ENCODE data around the gene ZNF714.

The ZNF714 gene

GRCh38 chr19:21082011-21082975 lies at the start of gene ZNF714:
Gene ZNF714 (plus strand): TSS chr19:21082203. CDS start chr19:21098269, 16,066 bp downstream.
- DNase-seq = peak; percentile 90

DNA sequence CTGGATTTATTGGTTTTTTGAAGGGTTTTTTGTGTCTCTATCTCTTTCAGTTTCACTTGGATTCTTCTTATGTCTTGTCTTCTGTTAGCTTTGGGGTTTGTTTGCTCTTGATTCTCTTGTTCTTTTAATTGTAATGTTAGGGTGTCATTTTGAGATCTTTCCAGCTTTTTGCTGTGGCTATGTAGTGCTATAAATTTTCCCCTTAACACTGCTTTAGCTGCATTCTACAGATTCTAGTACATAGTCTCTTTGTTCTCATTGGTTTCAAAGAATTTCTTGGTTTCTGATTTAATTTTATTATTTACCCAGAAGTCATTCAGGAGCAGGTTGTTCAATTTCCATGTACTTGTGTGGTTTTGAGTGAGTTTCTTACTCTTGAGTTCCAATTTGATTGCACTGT lies 37.0 kb upstream of the ZNF714 start:
- no peak for DNase-seq

DNA sequence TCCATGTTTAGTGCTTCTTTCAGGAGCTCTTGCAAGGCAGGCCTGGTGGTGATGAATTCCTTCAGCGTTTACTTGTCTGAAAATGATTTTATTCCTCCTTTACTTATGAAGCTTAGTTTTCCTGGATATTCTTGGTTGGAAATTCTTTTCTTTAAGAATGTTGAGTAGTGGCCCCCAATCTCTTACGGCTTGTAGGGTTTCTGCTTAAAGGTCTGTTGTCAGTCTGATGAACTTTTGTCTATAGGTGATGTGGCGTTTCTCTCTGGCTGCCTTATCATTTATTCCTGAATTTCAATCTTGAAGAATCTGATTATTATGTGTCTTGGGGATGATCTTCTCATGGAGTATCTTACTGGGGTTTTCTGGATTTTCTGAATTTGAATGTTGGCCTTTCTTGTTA lies 35.5 kb upstream of the ZNF714 start:
- DNase-seq = no peak

GRCh38 chr19:21047716-21048115 lies 34.3 kb upstream of the ZNF714 start:
- no peak for DNase-seq

- DNase-seq = no peak
These were observed 29.1 kb upstream of the ZNF714 start for GRCh38 chr19:21052902-21053301.

DNA sequence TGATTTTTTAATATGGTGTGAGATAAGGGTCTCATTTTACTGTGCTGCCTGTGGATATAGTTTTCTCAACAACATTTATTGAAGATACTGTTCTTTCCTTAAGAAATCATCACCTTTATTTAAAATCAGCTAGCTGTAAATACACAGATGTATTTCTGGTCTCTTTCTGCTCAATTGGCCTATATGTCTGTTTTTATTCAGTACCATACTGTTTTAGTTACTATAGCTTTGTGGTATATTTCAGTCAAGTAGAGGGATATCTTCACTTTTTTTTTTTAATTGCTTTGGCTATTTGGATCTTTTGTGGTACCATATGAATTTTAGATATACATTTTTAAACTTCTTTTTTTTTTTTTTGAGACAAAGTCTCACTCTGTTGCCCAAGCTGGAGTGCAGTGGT lies 16.7 kb upstream of the ZNF714 start:
- DNase-seq = no peak

DNA sequence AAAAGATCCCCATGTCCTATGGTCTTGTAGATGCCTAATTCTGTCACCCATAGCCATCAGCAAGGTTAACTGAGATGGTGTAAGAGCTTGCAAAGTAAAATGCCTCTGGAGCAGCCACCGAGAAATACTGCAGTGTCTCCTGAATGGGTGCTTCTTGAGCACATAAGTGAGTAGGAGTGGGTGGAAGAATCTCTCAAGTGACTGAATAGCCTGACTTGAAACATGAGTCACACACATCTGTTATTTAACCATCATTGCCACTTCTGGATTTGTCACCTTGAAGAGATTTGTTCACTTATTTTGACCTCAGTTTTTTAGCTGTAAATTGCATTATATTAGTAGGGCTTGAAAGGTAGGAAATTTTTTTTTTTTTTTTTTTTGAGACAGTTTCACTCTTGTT lies 2.3 kb downstream of the ZNF714 start:
- DNase-seq = peak; percentile 40

GRCh38 chr19:21087871-21088270 lies 5.9 kb downstream of the ZNF714 start:
- no peak for DNase-seq

DNA sequence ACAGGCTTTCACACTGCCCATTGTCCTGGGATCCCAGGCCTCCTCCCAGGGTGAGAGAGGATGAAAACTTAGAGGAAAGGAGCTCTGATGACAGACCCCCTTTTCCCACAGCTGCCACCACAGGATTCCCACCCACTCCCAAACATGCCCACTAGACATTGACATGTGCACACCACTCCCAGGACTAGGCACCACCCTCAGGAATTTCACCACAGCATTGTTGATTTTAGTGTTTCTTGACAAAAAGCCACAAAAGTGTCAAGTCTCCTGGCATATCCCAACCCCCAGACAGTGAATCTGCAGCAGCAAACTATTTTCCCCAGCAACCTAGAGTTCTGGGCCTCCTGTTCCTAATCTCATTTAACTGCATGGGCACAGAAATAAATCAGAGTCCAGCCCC lies 10.1 kb downstream of the ZNF714 start:
- DNase-seq = no peak

DNA sequence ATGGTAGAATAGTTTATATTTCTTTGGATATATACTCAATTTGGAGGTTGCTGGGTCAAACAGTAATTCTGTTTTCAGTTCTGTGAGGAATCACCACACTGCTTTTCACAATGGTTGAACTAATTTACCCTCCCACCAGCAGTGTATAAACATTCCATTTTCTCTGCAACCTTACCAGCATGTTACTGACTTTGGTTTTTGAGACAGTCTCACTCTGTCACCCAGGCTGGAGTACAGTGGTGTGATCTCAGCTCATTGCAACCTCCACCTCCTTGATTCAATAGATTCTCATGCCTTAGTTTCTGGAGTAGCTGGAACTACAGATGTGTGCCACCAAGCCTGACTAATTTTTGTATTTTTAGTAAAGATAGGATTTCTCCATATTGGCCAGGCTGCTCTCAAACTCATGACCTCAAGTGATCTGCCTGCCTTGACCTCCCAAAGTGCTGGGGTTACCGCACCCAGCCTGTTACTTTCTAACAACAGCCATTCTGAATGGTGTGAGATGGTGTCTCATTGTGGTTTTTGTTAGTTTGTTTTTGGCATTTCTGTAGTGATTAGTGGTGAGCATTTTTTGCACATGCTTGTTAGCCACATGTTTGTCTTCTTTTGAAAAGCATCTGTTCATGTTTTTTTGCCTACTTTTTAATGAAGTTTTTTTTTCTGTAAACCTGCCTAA lies 12.5 kb downstream of the ZNF714 start:
- DNase-seq = no peak

GRCh38 chr19:21098291-21098690 lies 16.3 kb downstream of the ZNF714 start:
- DNase-seq = no peak

DNA sequence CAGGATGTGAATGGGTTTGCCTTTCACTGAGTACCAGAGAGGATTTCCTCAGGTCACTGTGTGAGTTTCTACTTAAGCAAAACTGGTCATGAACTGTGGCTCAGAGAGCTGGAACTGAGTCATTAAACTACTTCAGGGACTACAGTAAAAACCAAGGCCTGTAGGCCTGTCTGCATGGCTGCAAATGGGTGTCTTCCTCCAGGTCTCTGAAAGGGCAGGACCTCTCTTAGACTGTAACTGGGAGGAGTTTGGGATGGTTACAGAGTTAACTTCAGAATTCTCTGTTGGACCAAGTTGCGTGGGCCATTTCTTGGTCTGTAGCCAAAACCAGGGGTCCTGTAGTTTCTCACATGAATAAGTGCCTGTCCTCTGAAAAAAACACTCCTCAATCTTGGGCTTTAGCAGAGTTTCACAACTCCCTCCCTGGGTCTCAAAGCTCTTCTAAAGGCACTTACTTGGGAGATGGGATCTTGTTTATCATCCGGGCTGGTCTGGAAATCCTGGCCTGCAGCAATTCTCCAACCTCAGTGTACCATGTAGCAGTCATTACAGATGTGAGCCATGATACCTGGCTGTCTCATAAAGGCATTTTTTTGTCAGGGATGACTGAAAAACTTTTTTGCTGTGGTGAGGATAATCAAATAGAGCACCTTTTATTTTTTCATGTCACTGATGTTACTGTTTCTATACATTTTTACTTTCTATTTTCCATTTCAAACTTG lies 19.7 kb downstream of the ZNF714 start:
- no peak for DNase-seq

- no peak for DNase-seq
These were observed 27.1 kb downstream of the ZNF714 start for GRCh38 chr19:21109116-21109515.

- DNase-seq = no peak
These were observed 28.2 kb downstream of the ZNF714 start for GRCh38 chr19:21110183-21110582.

DNA sequence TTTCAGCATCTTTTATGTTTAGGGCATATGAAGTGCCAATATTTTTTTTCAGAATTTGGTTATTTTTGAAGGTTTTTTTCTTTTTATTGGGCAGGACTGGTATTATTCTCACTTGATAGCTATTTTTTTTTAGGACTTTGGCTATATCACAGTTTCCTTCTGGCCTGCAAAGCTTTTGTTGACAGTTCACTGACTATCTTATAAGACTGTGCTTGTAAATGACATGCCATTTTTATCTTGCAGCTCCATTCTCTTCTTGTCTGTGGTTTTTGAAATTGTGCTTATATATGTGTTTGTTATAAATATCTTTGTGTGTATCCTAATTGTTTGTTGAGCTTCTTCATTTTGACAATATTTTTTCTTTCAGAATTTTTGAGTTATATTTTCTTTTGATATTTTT lies 33.4 kb downstream of the ZNF714 start:
- DNase-seq = no peak

DNA sequence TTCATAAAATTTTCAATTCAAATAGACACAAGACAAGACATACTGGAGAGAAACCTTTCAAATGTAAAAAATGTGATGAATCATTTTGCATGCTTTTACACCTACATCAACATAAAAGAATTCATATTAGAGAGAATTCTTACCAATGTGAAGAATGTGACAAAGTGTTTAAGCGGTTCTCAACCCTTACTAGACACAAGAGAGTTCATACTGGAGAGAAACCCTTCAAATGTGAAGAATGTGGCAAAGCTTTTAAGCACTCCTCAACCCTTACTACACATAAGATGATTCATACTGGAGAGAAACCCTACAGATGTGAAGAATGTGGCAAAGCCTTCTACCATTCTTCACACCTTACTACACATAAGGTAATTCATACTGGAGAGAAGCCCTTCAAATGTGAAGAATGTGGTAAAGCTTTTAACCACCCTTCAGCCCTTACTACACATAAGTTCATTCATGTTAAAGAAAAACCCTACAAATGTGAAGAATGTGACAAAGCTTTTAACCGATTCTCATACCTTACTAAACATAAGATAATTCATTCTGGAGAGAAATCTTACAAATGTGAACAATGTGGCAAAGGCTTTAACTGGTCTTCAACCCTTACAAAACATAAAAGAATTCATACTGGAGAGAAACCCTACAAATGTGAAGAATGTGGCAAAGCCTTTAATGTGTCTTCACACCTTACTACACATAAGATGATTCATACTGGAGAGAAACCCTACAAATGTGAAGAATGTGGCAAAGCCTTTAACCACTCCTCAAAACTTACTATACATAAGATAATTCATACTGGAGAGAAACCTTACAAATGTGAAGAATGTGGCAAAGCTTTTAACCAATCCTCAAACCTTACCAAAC lies 35.3 kb downstream of the ZNF714 start:
- no peak for DNase-seq

DNA sequence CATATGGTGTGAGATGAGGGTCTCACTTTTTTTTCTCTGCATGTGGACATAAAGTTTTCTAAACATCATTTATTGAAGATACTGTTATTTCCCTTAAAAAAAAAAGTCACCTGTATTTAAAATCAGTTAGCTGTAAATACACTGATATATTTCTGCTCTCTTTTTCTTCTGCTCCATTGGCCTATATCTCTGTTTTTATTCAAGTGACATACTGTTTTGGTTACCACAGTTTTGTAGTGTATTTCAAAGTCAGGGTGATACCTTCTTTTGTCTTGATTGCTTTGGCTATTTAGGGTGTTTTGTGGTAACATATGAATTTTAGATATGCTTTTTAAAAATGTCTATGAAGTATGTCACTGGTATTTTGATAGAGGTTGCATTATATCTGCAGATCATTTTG lies 44.1 kb downstream of the ZNF714 start:
- no peak for DNase-seq

- no peak for DNase-seq
These were observed 45.0 kb downstream of the ZNF714 start for GRCh38 chr19:21127001-21127400.

- DNase-seq = no peak
These were observed 45.9 kb downstream of the ZNF714 start for GRCh38 chr19:21127898-21128297.

DNA sequence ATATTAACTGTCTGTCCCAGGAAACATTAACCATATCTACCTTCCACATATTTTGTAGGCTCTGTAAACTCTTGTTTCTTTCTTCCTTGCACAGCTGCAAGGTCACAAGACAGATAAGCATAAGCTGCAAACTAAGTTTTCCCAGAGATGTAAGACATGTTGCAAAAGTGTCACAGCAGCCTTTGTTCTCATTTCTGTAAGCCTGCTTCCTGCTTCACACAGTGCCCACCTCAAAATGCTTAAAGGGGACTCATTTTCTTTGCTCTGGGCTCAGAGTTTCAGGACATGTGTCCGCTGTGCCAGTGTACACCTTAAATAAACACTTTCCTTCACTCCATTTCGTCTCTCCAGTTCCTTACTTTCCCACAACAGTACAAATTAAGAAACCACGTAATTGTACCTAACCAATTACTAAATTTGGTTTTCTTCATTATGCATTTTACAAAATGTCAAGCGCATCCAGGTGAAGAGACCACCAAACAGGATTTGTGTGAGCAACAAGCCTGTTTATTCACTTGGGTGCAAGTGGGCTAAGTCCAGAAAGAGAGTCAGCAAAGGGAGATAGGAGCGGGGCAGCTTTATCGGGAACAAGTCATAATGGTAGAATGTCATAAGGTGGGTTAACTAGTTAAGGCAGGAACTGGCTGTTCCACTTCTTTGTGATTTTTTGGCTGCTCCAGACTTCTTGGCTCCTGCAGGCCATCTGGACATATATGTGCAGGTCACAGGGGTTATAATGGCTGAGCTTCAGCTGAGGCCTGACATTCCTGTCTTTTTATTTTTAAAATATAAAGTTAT lies 47.1 kb downstream of the ZNF714 start:
- no peak for DNase-seq

GRCh38 chr19:21130097-21130775 lies 48.2 kb downstream of the ZNF714 start:
- DNase-seq = no peak

Data from activated CD4-positive, alpha-beta T cell treated with anti-CD3 and anti-CD28 coated beads for 48 hours (primary cell).